Measurements from ENCODE around the gene TNRC18.

Gene TNRC18

GRCh38 chr7:5339955-5340354 lies 83.7 kb downstream of the TNRC18 start:
- H3K4me1 ChIP-seq, result no peaks in the 10 kb centered on the region
- DNase-seq, result no peak
- peaks cover 9% of the 10 kb centered on the region; the same call in 1 of the 2 replicates for H3K36me3 ChIP-seq
- H3K27me3 ChIP-seq, result no peaks in the 10 kb centered on the region
- H3K4me3 ChIP-seq (ENCODE audit: low read depth, low read length), result no peak overlapping the region
- TF ChIP-seq CTCF (IDR thresholded peaks at IDR 0.05; ENCODE audit: low read depth, low read length), result no peak
- no peaks in the 10 kb centered on the region; the same call in 1 of the 2 replicates for H3K9me3 ChIP-seq

GRCh38 chr7:5337047-5337446 lies 86.6 kb downstream of the TNRC18 start:
- no peaks in the 10 kb centered on the region for H3K4me1 ChIP-seq
- H3K4me3 ChIP-seq (ENCODE audit: low read depth, low read length), result no peak overlapping the region
- no peaks in the 10 kb centered on the region for H3K27me3 ChIP-seq
- no peaks in the 10 kb centered on the region; the same call in 1 of the 2 replicates for H3K9me3 ChIP-seq
- no peaks in the 10 kb centered on the region for H3K36me3 ChIP-seq
- DNase-seq, result no peak
- no peak for TF ChIP-seq CTCF (IDR thresholded peaks at IDR 0.05; ENCODE audit: low read depth, low read length)

- no peak for TF ChIP-seq CTCF (IDR thresholded peaks at IDR 0.05; ENCODE audit: low read depth, low read length)
- no peak for DNase-seq
- Histone ChIP-seq H3K9me3 (no peaks in the 10 kb centered on the region; the same call in 1 of the 2 replicates), H3K36me3 (no peaks in the 10 kb centered on the region), H3K27me3 (no peaks in the 10 kb centered on the region), H3K4me3 (ENCODE audit: low read depth, low read length) (no peak overlapping the region), H3K4me1 (no peaks in the 10 kb centered on the region)
Observed at GRCh38 chr7:5334671-5335070, 89.0 kb downstream of the TNRC18 start.

- no peak for DNase-seq
- Histone ChIP-seq H3K9me3 (no peaks in the 10 kb centered on the region; the same call in 1 of the 2 replicates), H3K4me1 (no peaks in the 10 kb centered on the region), H3K4me3 (ENCODE audit: low read depth, low read length) (no peak overlapping the region), H3K36me3 (no peaks in the 10 kb centered on the region), H3K27me3 (no peaks in the 10 kb centered on the region)
- no peak for TF ChIP-seq CTCF (IDR thresholded peaks at IDR 0.05; ENCODE audit: low read depth, low read length)
Observed at GRCh38 chr7:5333121-5334045, 90.3 kb downstream of the TNRC18 start.

- no peaks in the 10 kb centered on the region for H3K27me3 ChIP-seq
- no peak for TF ChIP-seq CTCF (IDR thresholded peaks at IDR 0.05; ENCODE audit: low read depth, low read length)
- no peak for DNase-seq
- H3K4me3 ChIP-seq (ENCODE audit: low read depth, low read length), result no peak overlapping the region
- H3K9me3 ChIP-seq, result no peaks in the 10 kb centered on the region; the same call in 1 of the 2 replicates
- H3K4me1 ChIP-seq, result no peaks in the 10 kb centered on the region
- no peaks in the 10 kb centered on the region for H3K36me3 ChIP-seq
Observed at GRCh38 chr7:5332579-5332978, 91.1 kb downstream of the TNRC18 start.

GRCh38 chr7:5330288-5330687 lies 93.3 kb downstream of the TNRC18 start:
- no peak for TF ChIP-seq CTCF (IDR thresholded peaks at IDR 0.05; ENCODE audit: low read depth, low read length)
- Histone ChIP-seq H3K4me1 (no peaks in the 10 kb centered on the region; the same call in 1 of the 2 replicates), H3K36me3 (no peaks in the 10 kb centered on the region), H3K4me3 (ENCODE audit: low read depth, low read length) (no peak overlapping the region), H3K9me3 (no peaks in the 10 kb centered on the region; the same call in 1 of the 2 replicates), H3K27me3 (no peaks in the 10 kb centered on the region)
- no peak for DNase-seq

Data from BE2C (cell line).